CD1c-positive myeloid dendritic cell (primary cell): ENCODE data around the gene MKRN1.
"Not testable (repeated sequence)": the region's sequence is repeated elsewhere in the genome, so short reads cannot be mapped to it uniquely, and the experiment has no call there.

Source experiments
- DNase-seq: peaks from one replicate; pipeline ENCODE4 v3.0.0-alpha.2; 2016; ENCODE audit errors: extremely low spot score

The MKRN1 gene

GRCh38 chr7:140484951-140485499, 5.7 kb upstream of the MKRN1 start:
- DNase-seq: no peak

GRCh38 chr7:140484479-140484878, 5.2 kb upstream of the MKRN1 start:
- DNase-seq: no peak

- no peak for DNase-seq
Measured at GRCh38 chr7:140479739-140480084, 407 bp upstream of the MKRN1 start.

GRCh38 chr7:140478246-140479061, 851 bp downstream of the MKRN1 start:
- peak; percentile 70 for DNase-seq

GRCh38 chr7:140476698-140477261, 2.5 kb downstream of the MKRN1 start:
- no peak for DNase-seq

- DNase-seq: peak; percentile 63
Measured at GRCh38 chr7:140475747-140476333, 3.5 kb downstream of the MKRN1 start.

GRCh38 chr7:140463111-140463510, 16.2 kb downstream of the MKRN1 start:
- DNase-seq: no peak

- DNase-seq: no peak
Measured at GRCh38 chr7:140458916-140459315, 20.4 kb downstream of the MKRN1 start.

- no peak for DNase-seq
Measured at GRCh38 chr7:140458201-140458600, 21.1 kb downstream of the MKRN1 start.

- no peak for DNase-seq
Measured at GRCh38 chr7:140456551-140457051, 22.7 kb downstream of the MKRN1 start.

- no peak for DNase-seq
Measured at GRCh38 chr7:140455743-140456142, 23.6 kb downstream of the MKRN1 start.

GRCh38 chr7:140454657-140455015, 24.7 kb downstream of the MKRN1 start:
- DNase-seq: no peak

GRCh38 chr7:140453785-140454656, 25.3 kb downstream of the MKRN1 start:
- not testable (repeated sequence) for DNase-seq

GRCh38 chr7:140453273-140453672, 26.0 kb downstream of the MKRN1 start:
- no peak for DNase-seq

GRCh38 chr7:140451716-140452115, 27.6 kb downstream of the MKRN1 start:
- DNase-seq: no peak

- no peak for DNase-seq
Measured at GRCh38 chr7:140448781-140449480, 30.4 kb downstream of the MKRN1 start.

- DNase-seq: no peak
Measured at GRCh38 chr7:140447841-140448240, 31.5 kb downstream of the MKRN1 start.

- no peak for DNase-seq
Measured at GRCh38 chr7:140446467-140446866, 32.8 kb downstream of the MKRN1 start.

- DNase-seq: no peak
Measured at GRCh38 chr7:140441519-140441918, 37.8 kb downstream of the MKRN1 start.

- DNase-seq: no peak
Measured at GRCh38 chr7:140440593-140440992, 38.7 kb downstream of the MKRN1 start.

GRCh38 chr7:140439359-140439758, 39.9 kb downstream of the MKRN1 start:
- no peak for DNase-seq
